Neural cell (in vitro differentiated cells): ENCODE measurements around the gene PDHX.

Source experiments
- EP300 ChIP-seq: fragments of 450-650 bp; conservative IDR thresholded peaks from 2 replicates; pipeline ENCODE4 v1.6.1; 2014; ENCODE audit warnings: antibody characterized with exemption, mild to moderate bottlenecking, moderate library complexity; ENCODE audit not compliant: poor library complexity, severe bottlenecking
- EZH2 ChIP-seq: fragments of 200-600, 300-800 bp; shearing (Covaris generic), sonication (generic); IDR thresholded peaks from 2 replicates; pipeline ENCODE4 v1.6.1; 2014; ENCODE audit warnings: antibody characterized with exemption, low read length, borderline replicate concordance, mild to moderate bottlenecking; ENCODE audit not compliant: insufficient read depth, poor library complexity, severe bottlenecking
- POLR2AphosphoS5 ChIP-seq: IDR thresholded peaks from 2 replicates; pipeline ENCODE4 v1.6.1; 2012
- RAD21 ChIP-seq: fragments of 450-650 bp; conservative IDR thresholded peaks from 2 replicates; pipeline ENCODE4 v1.6.1; 2014; ENCODE audit warnings: antibody characterized with exemption, mild to moderate bottlenecking, moderate library complexity
- TAF1 ChIP-seq: IDR thresholded peaks from 2 replicates; pipeline ENCODE4 v1.6.1; 2012; ENCODE audit warnings: low read depth
- TF ChIP-seq, protein P1 (sequence below): fragments of 450-650 bp; IDR thresholded peaks from 2 replicates; pipeline ENCODE4 v1.5.1; 2014; ENCODE audit warnings: antibody characterized with exemption, mild to moderate bottlenecking, moderate library complexity; ENCODE audit not compliant: poor library complexity, severe bottlenecking
- TF ChIP-seq, protein P2 (sequence below): IDR thresholded peaks from 2 replicates; pipeline ENCODE4 v1.6.1; 2012; ENCODE audit warnings: borderline replicate concordance

DNA sequence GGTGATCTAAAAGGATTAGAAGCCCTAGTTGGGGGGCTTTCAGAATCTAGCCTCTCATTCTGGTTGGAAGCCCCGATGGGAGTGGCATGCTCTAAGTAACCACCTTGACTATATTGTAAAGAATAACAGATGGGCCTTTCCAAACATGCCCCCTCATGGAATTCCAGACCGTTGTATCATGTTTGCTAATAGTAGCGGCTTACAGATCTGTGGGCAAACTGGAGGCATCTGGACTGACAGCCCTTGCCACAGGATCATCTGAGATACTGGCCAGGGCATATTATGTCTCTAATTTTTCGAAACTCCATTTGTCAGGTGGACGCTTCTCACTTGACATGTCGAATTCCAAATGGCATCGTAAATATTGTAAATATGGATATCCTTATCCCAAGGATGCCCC, 10.8 kb upstream of the PDHX start:
- TF ChIP-seq, protein P1, sequence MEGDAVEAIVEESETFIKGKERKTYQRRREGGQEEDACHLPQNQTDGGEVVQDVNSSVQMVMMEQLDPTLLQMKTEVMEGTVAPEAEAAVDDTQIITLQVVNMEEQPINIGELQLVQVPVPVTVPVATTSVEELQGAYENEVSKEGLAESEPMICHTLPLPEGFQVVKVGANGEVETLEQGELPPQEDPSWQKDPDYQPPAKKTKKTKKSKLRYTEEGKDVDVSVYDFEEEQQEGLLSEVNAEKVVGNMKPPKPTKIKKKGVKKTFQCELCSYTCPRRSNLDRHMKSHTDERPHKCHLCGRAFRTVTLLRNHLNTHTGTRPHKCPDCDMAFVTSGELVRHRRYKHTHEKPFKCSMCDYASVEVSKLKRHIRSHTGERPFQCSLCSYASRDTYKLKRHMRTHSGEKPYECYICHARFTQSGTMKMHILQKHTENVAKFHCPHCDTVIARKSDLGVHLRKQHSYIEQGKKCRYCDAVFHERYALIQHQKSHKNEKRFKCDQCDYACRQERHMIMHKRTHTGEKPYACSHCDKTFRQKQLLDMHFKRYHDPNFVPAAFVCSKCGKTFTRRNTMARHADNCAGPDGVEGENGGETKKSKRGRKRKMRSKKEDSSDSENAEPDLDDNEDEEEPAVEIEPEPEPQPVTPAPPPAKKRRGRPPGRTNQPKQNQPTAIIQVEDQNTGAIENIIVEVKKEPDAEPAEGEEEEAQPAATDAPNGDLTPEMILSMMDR: no peak
- TF ChIP-seq POLR2AphosphoS5: no peak
- TF ChIP-seq, protein P2, sequence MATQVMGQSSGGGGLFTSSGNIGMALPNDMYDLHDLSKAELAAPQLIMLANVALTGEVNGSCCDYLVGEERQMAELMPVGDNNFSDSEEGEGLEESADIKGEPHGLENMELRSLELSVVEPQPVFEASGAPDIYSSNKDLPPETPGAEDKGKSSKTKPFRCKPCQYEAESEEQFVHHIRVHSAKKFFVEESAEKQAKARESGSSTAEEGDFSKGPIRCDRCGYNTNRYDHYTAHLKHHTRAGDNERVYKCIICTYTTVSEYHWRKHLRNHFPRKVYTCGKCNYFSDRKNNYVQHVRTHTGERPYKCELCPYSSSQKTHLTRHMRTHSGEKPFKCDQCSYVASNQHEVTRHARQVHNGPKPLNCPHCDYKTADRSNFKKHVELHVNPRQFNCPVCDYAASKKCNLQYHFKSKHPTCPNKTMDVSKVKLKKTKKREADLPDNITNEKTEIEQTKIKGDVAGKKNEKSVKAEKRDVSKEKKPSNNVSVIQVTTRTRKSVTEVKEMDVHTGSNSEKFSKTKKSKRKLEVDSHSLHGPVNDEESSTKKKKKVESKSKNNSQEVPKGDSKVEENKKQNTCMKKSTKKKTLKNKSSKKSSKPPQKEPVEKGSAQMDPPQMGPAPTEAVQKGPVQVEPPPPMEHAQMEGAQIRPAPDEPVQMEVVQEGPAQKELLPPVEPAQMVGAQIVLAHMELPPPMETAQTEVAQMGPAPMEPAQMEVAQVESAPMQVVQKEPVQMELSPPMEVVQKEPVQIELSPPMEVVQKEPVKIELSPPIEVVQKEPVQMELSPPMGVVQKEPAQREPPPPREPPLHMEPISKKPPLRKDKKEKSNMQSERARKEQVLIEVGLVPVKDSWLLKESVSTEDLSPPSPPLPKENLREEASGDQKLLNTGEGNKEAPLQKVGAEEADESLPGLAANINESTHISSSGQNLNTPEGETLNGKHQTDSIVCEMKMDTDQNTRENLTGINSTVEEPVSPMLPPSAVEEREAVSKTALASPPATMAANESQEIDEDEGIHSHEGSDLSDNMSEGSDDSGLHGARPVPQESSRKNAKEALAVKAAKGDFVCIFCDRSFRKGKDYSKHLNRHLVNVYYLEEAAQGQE: no peak
- no peak for TF ChIP-seq TAF1
- TF ChIP-seq EZH2: no peak
- TF ChIP-seq EP300: no peak
- no peak for TF ChIP-seq RAD21
